GM18526 (cell line): ENCODE results near the gene BLOC1S2.
A peak's percentile ranks its signal among the peaks of the same experiment; 100 is the strongest.

Experiments used
- POLR2A ChIP-seq: IDR thresholded peaks from 3 replicates; pipeline ENCODE4 v1.6.1; 2011; ENCODE audit not compliant: insufficient read length; ENCODE audit errors: extremely low read depth

The BLOC1S2 gene

GRCh38 chr10:100304414-100304813 is 17.9 kb upstream of the BLOC1S2 start:
- TF ChIP-seq POLR2A, result no peak

GRCh38 chr10:100303724-100304319 is 17.3 kb upstream of the BLOC1S2 start:
- TF ChIP-seq POLR2A, result no peak

GRCh38 chr10:100297242-100297641 is 10.8 kb upstream of the BLOC1S2 start:
- no peak for TF ChIP-seq POLR2A

GRCh38 chr10:100293066-100293465 is 6.6 kb upstream of the BLOC1S2 start:
- no peak for TF ChIP-seq POLR2A

- no peak for TF ChIP-seq POLR2A
Measured at GRCh38 chr10:100291356-100291755, 4.9 kb upstream of the BLOC1S2 start.

GRCh38 chr10:100289641-100290040 is 3.2 kb upstream of the BLOC1S2 start:
- no peak for TF ChIP-seq POLR2A

- TF ChIP-seq POLR2A, result no peak
Measured at GRCh38 chr10:100288196-100288595, 1.7 kb upstream of the BLOC1S2 start.

- no peak for TF ChIP-seq POLR2A
Measured at GRCh38 chr10:100287756-100288155, 1.3 kb upstream of the BLOC1S2 start.

GRCh38 chr10:100282907-100283306 is 3.6 kb downstream of the BLOC1S2 start:
- TF ChIP-seq POLR2A, result no peak

- peak; percentile 38 for TF ChIP-seq POLR2A
Measured at GRCh38 chr10:100267239-100268104, 19.0 kb downstream of the BLOC1S2 start, which contains the start of gene CWF19L1. Gene CWF19L1 (minus strand): TSS chr10:100267638. CDS start chr10:100267593, 45 bp downstream.

GRCh38 chr10:100265821-100266485 is 20.5 kb downstream of the BLOC1S2 start:
- no peak for TF ChIP-seq POLR2A

GRCh38 chr10:100254191-100254590 is 32.3 kb downstream of the BLOC1S2 start:
- TF ChIP-seq POLR2A, result no peak

- TF ChIP-seq POLR2A, result no peak
Measured at GRCh38 chr10:100253041-100253440, 33.4 kb downstream of the BLOC1S2 start.

- no peak for TF ChIP-seq POLR2A
Measured at GRCh38 chr10:100248820-100249219, 37.7 kb downstream of the BLOC1S2 start.

GRCh38 chr10:100245484-100246220 is 40.8 kb downstream of the BLOC1S2 start:
- TF ChIP-seq POLR2A, result no peak
